HEK293T (cell line): ENCODE results near the gene BOLA3.

Source experiments
- FOXA1 ChIP-seq: fragments of 450-650 bp; IDR thresholded peaks from 2 replicates; pipeline ENCODE4 v1.6.1; 2016; ENCODE audit warnings: mild to moderate bottlenecking
- HDGF ChIP-seq: fragments of 450-650 bp; IDR thresholded peaks from 2 replicates; pipeline ENCODE4 v1.6.1; 2017; ENCODE audit warnings: antibody characterized with exemption, borderline replicate concordance
- NFRKB ChIP-seq: fragments of 450-650 bp; IDR thresholded peaks from 2 replicates; pipeline ENCODE4 v1.6.1; 2016; ENCODE audit warnings: mild to moderate bottlenecking, moderate library complexity
- SP1 ChIP-seq: fragments of 450-650 bp; IDR thresholded peaks from 2 replicates; pipeline ENCODE4 v1.6.1; 2017
- TARDBP ChIP-seq: fragments of 450-650 bp; IDR thresholded peaks from 2 replicates; pipeline ENCODE4 v1.6.1; 2016

DNA sequence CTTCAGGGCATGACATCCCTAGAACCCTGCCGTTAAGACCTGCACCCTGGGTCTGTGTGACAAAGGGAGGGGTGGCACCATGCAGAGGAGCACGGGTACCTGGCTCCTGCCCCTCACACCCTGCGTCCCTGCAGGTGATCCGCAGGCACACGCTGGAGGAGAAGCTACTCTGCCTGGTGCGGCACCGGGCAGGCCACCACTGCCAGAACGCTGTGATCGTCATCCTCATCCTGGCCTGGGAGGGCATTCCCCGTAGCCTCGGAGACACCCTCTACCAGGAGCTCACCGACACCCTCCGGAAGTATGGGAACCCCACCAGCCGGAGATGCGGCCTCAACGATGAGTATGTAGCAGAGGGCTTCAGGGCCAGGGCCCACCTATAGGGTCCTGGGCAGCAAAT lies 60.0 kb downstream of the BOLA3 start:
- TF ChIP-seq NFRKB: no peak
- no peak for TF ChIP-seq FOXA1
- TF ChIP-seq TARDBP: no peak
- no peak for TF ChIP-seq SP1
- no peak for TF ChIP-seq HDGF
